B cell (primary cell): ENCODE data around the gene EVA1A. TPM values are rescaled to one million over a fixed set of nuclear protein-coding genes. Genes with fewer than 3 reads are reported as not detected.

Experiments used
- ATAC-seq: fragments of 200-7000 bp; cut with Tn5 transposase; one replicate; pipeline ENCODE4 v1.10.0; 2021; ENCODE audit warnings: low read depth, mild to moderate bottlenecking, moderate number of reproducible peaks, moderate library complexity
- CTCF ChIA-PET: fragments of 350-600 bp; sonication (Branson Sonifier 250); formaldehyde crosslinking; loops from one replicate; lab custom pipeline; 2021; ENCODE audit warnings: antibody characterized with exemption, inconsistent platforms; lab: Charles Lee
- POLR2A ChIA-PET: fragments of 350-600 bp; sonication (Branson Sonifier 250); formaldehyde crosslinking; loops from one replicate; lab custom pipeline; 2021; ENCODE audit warnings: antibody characterized with exemption; lab: Charles Lee
- DNase-seq: peaks from one replicate; pipeline ENCODE4 v3.0.0; 2013
- H2AFZ ChIP-seq: 2 replicates; pipeline ENCODE4 v1.6.1; 2012; ENCODE audit warnings: mild to moderate bottlenecking, low read depth, low read length; ENCODE audit not compliant: insufficient read depth, poor library complexity, severe bottlenecking
- H3K27ac ChIP-seq, 2 donors: 1 replicate in 1 of 2; 2 replicates in 1 of 2; pipeline ENCODE4 v1.5.1; 2012 to 2013; ENCODE audit warnings: low read length in 2 of 2, mild to moderate bottlenecking in 2 of 2, moderate library complexity in 1 of 2
- H3K27me3 ChIP-seq, 4 experiments: fragments of 200-600 bp in 1 of 4; sonication (generic) in 1 of 4; replicated peaks in 1 of 4; 1 replicate in 2 of 4; 2 replicates in 2 of 4; pipeline versions ENCODE4 v1.6.1 to v1.7.0; 2013 to 2016; ENCODE audit warnings: low read length in 3 of 4, mild to moderate bottlenecking in 2 of 4, mixed read lengths in 1 of 4, moderate library complexity in 1 of 4; ENCODE audit not compliant: insufficient read depth in 4 of 4, control insufficient read depth in 3 of 4; ENCODE audit errors: control extremely low read depth in 1 of 4
- H3K36me3 ChIP-seq, 2 experiments: replicated peaks in 1 of 2; 1 replicate in 1 of 2; 2 replicates in 1 of 2; pipeline versions ENCODE4 v1.6.1 to v1.7.1; 2013; ENCODE audit warnings: low read length in 1 of 2; ENCODE audit not compliant: insufficient read depth in 2 of 2, control insufficient read depth in 1 of 2; ENCODE audit errors: control extremely low read depth in 1 of 2, extremely low read depth in 1 of 2
- H3K4me1 ChIP-seq, 2 donors: fragments of 200-600 bp in 1 of 2; sonication (generic) in 1 of 2; 1 replicate in 1 of 2; 2 replicates in 1 of 2; pipeline versions ENCODE4 v1.5.1 to v1.6.1; 2013 to 2017; ENCODE audit warnings: low read length in 2 of 2; ENCODE audit not compliant: control insufficient read depth in 2 of 2, insufficient read depth in 2 of 2
- H3K4me2 ChIP-seq: replicated peaks from 2 replicates; pipeline ENCODE3; 2012; ENCODE audit warnings: mild to moderate bottlenecking, low read depth, low read length; ENCODE audit not compliant: poor library complexity, severe bottlenecking
- H3K4me3 ChIP-seq, 5 experiments: fragments of 200-600 bp in 1 of 5; sonication (generic) in 1 of 5; 1 replicate in 3 of 5; 2 replicates in 2 of 5; pipeline versions ENCODE4 v1.5.1 to v1.7.0; 2011 to 2016; ENCODE audit warnings: low read length in 4 of 5, mild to moderate bottlenecking in 4 of 5, low read depth in 2 of 5, control low read depth in 1 of 5, moderate library complexity in 1 of 5; ENCODE audit not compliant: insufficient read depth in 1 of 5; ENCODE audit errors: control extremely low read depth in 1 of 5, extremely low read depth in 1 of 5
- H3K79me2 ChIP-seq: fragments of 200-600 bp; sonication (generic); one replicate; pipeline ENCODE4 v1.6.0; 2016; ENCODE audit warnings: low read length; ENCODE audit not compliant: control insufficient read depth, insufficient read depth
- H3K9ac ChIP-seq: fragments of 200-600 bp; sonication (generic); 2 replicates; pipeline ENCODE4 v1.6.1; 2017; ENCODE audit warnings: mild to moderate bottlenecking, low read length, moderate library complexity
- H3K9me3 ChIP-seq, 3 donors: one replicate each; pipeline versions ENCODE4 v1.6.1 to v1.7.1; 2013; ENCODE audit warnings: low read length in 2 of 3; ENCODE audit not compliant: control insufficient read depth in 2 of 3, insufficient read depth in 1 of 3; ENCODE audit errors: control extremely low read depth in 1 of 3
- H4K20me1 ChIP-seq: 2 replicates; pipeline ENCODE4 v1.6.0; 2012; ENCODE audit warnings: mild to moderate bottlenecking, low read length; ENCODE audit not compliant: insufficient read depth, control insufficient read depth, poor library complexity, severe bottlenecking
- H3K27ac Mint-ChIP-seq: one replicate; pipeline ENCODE4 v1.8.0; 2021; ENCODE audit warnings: mixed read lengths
- H3K27me3 Mint-ChIP-seq: one replicate; pipeline ENCODE4 v1.8.0; 2021; ENCODE audit warnings: mixed read lengths
- H3K4me1 Mint-ChIP-seq: one replicate; pipeline ENCODE4 v1.8.0; 2021; ENCODE audit warnings: mixed read lengths
- H3K4me3 Mint-ChIP-seq: one replicate; pipeline ENCODE4 v1.8.0; 2021; ENCODE audit warnings: mixed read lengths
- H3K9me3 Mint-ChIP-seq: one replicate; pipeline ENCODE4 v1.8.0; 2022; ENCODE audit warnings: mixed read lengths; ENCODE audit not compliant: insufficient read depth
- CTCF ChIP-seq: fragments of 200-600 bp; IDR thresholded peaks from one replicate; pipeline ENCODE4 v1.8.0; 2022; ENCODE audit warnings: antibody characterized with exemption, mild to moderate bottlenecking
- EZH2 ChIP-seq: IDR thresholded peaks from 2 replicates; pipeline ENCODE4 v1.6.1; 2012; ENCODE audit warnings: borderline replicate concordance, low read depth, mild to moderate bottlenecking, moderate library complexity, low read length; ENCODE audit not compliant: insufficient read depth, poor library complexity, severe bottlenecking
- WGBS: methylation state at CpG from one replicate; pipeline ENCODE4 v1.1.5; 2013; ENCODE audit warnings: missing lambda C conversion rate; ENCODE audit not compliant: insufficient coverage; 5-methylcytosine and 5-hydroxymethylcytosine counted together
- intact Hi-C: fragments of 100-400 bp; cut with micrococcal nuclease; formaldehyde crosslinking; loops from one replicate; pipeline ENCODE4 v1.10.0; 2022
- polyA plus RNA-seq: library from polyadenylated mRNA; depleted of rRNA; stranded (reverse); fragments of >200 nt; gene quantifications from 2 replicates; pipeline ENCODE4 v1.2.3, GENCODE V29; 2012
- total RNA-seq, 2 donors: library from RNA; stranded (reverse); fragments of 120-200 nt in 1 of 2; gene quantifications; 1 replicate in 1 of 2; 2 replicates in 1 of 2; pipeline versions ENCODE4 v1.2.3 to v1.2.4, GENCODE V29; 2013 to 2022

The EVA1A gene
- total and polyA plus RNA-seq, 2 donors (not counting 1 experiment from before 2014, with no cell fraction given): not detected

- CTCF ChIA-PET: interaction anchor here (0.5 kb wide), 1 partner anchor 63 kb away, joined by 3 read pairs; no protein-coding TSS in a partner anchor
- Histone ChIP-seq H3K9ac (no peak overlapping the region), H3K27ac (no peak overlapping the region), H3K36me3 (no peaks in the 10 kb centered on the region), H4K20me1 (no peaks in the 10 kb centered on the region), H3K9me3 (no peaks in the 10 kb centered on the region), H3K4me3 (no peak overlapping the region), H3K79me2 (no peaks in the 10 kb centered on the region), H2AFZ (no peak overlapping the region), H3K4me1 (no peaks in the 10 kb centered on the region), H3K4me2 (no peak overlapping the region), H3K27me3 (peaks cover 0 to 3% (median 1%) of the 10 kb centered on the region in 4 experiments)
- no peak for DNase-seq
- H3K4me3 Mint-ChIP-seq: no peak overlapping the region
- H3K4me1 Mint-ChIP-seq: no peaks in the 10 kb centered on the region
- ATAC-seq: no peak
- POLR2A ChIA-PET: no interaction called here
- peaks cover 25% of the 10 kb centered on the region for H3K27me3 Mint-ChIP-seq
- intact Hi-C loops: no loop called here
- H3K9me3 Mint-ChIP-seq: no peaks in the 10 kb centered on the region
- TF ChIP-seq EZH2 (no peak), CTCF (no peak)
- no peak overlapping the region for H3K27ac Mint-ChIP-seq
Observed at GRCh38 chr2:75498907-75499306, 61.8 kb downstream of the EVA1A start.

GRCh38 chr2:75497256-75497655, 63.5 kb downstream of the EVA1A start:
- Histone ChIP-seq H3K4me3 (no peak overlapping the region), H3K27me3 (peaks cover 0 to 3% (median 1%) of the 10 kb centered on the region in 4 experiments), H3K9ac (no peak overlapping the region), H3K27ac (no peak overlapping the region), H3K79me2 (no peaks in the 10 kb centered on the region), H3K4me2 (no peak overlapping the region), H3K36me3 (no peaks in the 10 kb centered on the region), H2AFZ (no peak overlapping the region), H3K4me1 (no peaks in the 10 kb centered on the region), H4K20me1 (no peaks in the 10 kb centered on the region), H3K9me3 (no peaks in the 10 kb centered on the region)
- POLR2A ChIA-PET: interaction anchor here (0.7 kb wide), 1 partner anchor 9 kb away, joined by 6 read pairs; no protein-coding TSS in a partner anchor
- Mint-ChIP-seq H3K4me3 (no peak overlapping the region), H3K4me1 (no peaks in the 10 kb centered on the region), H3K27me3 (peaks cover 29% of the 10 kb centered on the region), H3K27ac (no peak overlapping the region), H3K9me3 (no peaks in the 10 kb centered on the region)
- TF ChIP-seq EZH2: no peak
- WGBS: 80% methylated on average over 2 of the region's 5 CpGs
- CTCF ChIA-PET: no interaction called here
- intact Hi-C loops: no loop called here
- no peak for DNase-seq
- no peak for ATAC-seq
